Right ventricle myocardium superior (tissue), 1 donor: ENCODE data around the gene LSM7. TPM values are rescaled to one million over a fixed set of nuclear protein-coding genes. Genes with fewer than 3 reads are reported as not detected.
A peak's percentile ranks its signal among the peaks of the same experiment; 100 is the strongest.

Experiments used
- ATAC-seq: fragments of 200-7000 bp; cut with Tn5 transposase; one replicate; pipeline ENCODE4 v1.9.1; 2020; ENCODE audit warnings: mild to moderate bottlenecking; ENCODE audit not compliant: poor library complexity
- DNase-seq: peaks from one replicate; pipeline ENCODE4 v3.0.0-alpha.2; 2020
- intact Hi-C: fragments of 100-400 bp; cut with DNase I; formaldehyde crosslinking; loops from one replicate; pipeline ENCODE4 v1.11.2; 2022
- total RNA-seq: library from RNA; stranded (reverse); fragmentation: NEBNext Ultra II Directional; extraction: Animal tissue kit (Norgen Biotek cat#: 25700); gene quantifications from one replicate; pipeline ENCODE4 v1.2.1, GENCODE V29; 2021
- donor health status: DM: no; HTN: yes; CAD: no; lungs with severe emphysema.

Gene LSM7
- total RNA-seq, 1 donor from 2014 or later = 37.3 TPM

DNA sequence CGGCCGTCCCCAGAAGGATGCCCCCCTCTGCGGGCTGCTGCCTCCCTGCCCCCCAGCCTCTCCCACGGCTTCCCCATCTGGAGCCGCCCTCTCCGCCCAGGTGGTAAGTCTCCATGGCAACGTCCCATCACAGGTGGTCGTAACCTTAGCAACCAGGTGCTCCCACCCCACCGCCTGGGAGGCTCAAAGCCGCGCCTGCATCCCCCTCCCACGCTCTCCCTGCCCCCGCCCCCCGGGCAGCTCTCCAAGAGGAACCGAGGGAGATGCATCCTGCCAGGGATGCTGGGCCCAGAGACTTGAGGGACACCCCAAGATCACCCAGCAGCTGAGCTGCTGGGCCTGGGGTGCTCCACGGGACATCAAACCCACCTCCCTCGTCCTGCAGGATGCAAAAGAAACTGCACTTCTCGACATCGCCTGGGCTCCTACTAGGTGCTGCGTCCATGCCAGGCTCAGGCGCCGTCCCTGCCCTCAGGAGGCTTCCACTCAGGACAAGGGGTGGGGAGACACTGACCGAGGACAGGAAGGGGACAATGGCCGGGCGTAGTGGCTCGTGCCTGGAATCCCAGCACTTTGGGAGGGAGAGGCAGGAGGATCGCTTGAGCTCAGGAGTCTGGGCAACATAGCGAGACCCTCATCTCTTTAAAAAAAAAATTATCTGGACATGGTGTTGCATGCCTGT, 15.4 kb downstream of the LSM7 start:
- intact Hi-C loops = no loop called here
- ATAC-seq (no peak), DNase-seq (no peak)

DNA sequence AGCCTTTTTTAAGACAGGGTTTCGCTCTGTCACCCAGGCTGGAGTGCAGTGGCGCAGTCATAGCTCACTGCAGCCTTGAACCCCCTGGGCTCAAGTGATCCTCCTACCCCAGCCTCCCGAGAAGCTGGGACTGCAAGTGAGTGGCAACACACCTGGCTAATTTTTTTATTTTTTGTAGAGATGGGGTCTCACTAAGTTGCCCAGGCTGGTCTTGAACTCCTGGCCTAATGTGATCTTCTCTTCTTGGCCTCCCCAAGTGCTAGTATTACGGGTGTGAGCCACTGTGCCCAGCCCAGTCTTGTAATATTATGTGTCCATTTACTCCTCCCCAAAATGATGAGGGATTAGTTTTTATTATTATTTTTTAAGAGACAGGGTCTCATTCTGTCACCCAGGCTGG, 17.3 kb downstream of the LSM7 start:
- no peak for ATAC-seq
- intact Hi-C loops = no loop called here
- DNase-seq = no peak

DNA sequence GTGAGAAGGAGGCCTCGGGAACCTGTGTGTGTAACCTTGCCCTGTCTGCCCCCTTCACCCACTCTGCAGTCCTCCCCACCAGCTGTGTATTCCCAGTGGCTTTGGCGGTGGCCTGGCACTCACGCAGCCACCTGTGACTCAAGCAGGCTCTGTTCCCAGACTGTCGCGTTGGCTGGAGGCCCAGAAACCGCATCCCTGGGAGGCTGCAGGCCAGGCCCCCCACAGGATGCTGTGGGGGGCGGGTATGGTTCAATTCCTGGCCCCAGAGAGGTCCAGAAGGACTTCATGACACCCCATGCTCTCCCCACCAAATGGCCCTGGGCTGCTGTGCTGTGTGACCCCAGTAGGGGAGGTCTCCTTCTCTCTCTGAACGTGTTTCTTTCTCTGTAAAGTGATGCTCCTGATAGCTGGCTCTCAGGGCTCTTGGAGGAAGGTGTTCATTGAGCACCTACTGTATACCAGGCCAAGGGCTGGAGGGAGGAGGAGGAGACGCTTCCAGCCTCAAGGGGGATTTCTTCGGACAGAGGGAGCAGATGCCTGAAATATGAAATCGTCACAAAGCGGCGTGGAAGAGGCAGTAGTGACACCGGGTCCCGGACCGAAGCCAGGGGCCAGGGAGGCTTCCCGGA, 18.5 kb downstream of the LSM7 start:
- ATAC-seq (no peak), DNase-seq (no peak)
- intact Hi-C loops = no loop called here

DNA sequence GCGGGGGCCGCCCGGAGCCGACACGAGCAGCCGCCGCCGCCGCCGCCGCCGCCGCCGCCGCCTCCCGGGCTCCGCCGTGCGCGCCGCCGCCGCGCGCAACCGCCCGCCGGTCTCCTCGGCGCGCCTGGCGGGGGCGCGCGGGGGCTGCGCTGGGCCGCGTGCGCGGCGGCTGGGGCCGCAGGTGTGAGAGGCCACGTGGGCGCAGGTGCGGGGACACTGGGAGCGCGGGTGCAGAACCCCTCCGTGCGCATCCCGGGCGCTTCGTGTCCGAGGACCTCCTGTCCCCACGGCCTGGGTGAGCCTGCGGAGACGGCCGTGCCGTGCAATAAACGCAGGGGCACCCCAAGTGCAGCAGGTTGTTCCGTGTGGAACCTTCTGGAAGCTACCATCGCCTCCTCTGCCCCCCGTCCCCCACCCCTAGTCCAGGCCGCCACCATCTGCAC, 20.3 kb downstream of the LSM7 start, which contains the start of gene LINGO3:
TSS of gene LINGO3 (minus strand) at position 41 of the 443 bp plus-strand sequence. CDS start 16,378 bp downstream, outside the sequence.
- ATAC-seq = no peak
- no peak for DNase-seq
- intact Hi-C loops = no loop called here

DNA sequence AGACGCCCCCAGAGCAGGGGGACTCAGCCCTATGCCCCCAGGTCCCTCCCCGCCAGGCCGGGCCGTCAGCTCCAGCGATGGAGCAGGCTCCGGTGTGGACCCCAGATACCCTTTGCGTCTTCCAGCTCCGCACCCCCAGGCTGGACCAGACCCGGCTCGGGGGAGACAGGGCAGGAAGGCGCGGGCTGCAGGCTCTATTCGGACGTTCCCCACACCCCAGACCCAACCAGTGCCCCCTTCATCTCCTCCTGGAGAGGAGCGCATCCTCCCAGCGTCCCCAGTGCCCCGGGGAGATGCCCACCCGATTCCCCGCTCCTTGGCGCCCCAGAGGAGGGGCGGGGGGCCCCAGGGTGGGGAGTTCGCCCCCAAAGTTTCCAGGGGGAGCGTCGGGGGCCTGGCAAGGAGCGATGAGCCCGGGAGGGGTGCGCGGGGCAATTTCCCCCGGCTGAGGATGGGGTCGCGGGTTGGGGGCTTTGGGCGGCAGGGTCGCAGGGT, 20.8 kb downstream of the LSM7 start:
- intact Hi-C loops = no loop called here
- ATAC-seq (no peak), DNase-seq (no peak)

DNA sequence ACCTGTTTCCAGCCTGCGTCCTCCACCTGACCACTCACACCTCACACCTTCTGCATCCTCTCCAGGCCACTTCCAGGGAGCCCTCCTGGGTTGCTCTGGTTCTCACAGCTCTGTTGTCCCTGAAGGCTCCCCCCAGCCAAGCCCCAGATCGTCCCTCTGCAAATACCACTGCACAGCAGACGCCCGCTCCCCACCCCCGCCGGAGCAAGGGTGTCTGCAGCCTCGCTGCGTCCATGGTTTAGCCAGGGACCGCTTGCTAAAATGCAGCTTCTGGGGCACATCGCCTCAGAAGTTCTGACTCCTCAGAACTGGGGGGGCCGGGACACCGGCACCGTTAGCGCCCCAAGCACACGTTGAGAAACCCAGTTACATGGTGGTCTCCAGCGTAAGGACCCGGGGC, 21.4 kb downstream of the LSM7 start:
- ATAC-seq = no peak
- no peak for DNase-seq
- intact Hi-C loops = no loop called here

DNA sequence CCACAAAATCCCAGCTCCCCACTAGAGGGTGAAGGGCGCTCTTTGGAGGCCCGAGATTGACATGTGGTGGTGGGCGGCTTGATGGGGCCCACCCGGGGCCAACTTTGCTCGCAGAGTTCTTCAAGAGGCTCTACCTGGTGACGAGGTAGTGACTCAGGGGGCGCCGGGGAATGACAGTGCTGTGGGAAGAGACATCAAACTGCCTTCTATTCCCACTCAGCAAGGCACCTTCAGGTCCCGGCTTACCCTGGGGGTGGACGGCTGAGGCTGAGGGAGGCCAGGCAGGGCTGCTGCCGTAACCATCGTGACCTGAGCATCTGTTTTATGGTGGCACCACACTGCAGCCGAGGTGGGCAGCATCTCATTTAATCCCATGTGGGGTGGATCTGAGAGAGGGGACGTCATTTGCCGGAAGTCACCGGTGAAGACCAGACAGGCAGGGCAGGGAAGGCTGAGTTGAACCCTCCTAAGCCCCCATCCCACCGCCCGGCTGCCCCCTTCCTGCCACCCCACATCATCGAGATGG, 22.0 kb downstream of the LSM7 start:
- no peak for DNase-seq
- ATAC-seq = no peak
- intact Hi-C loops = no loop called here

DNA sequence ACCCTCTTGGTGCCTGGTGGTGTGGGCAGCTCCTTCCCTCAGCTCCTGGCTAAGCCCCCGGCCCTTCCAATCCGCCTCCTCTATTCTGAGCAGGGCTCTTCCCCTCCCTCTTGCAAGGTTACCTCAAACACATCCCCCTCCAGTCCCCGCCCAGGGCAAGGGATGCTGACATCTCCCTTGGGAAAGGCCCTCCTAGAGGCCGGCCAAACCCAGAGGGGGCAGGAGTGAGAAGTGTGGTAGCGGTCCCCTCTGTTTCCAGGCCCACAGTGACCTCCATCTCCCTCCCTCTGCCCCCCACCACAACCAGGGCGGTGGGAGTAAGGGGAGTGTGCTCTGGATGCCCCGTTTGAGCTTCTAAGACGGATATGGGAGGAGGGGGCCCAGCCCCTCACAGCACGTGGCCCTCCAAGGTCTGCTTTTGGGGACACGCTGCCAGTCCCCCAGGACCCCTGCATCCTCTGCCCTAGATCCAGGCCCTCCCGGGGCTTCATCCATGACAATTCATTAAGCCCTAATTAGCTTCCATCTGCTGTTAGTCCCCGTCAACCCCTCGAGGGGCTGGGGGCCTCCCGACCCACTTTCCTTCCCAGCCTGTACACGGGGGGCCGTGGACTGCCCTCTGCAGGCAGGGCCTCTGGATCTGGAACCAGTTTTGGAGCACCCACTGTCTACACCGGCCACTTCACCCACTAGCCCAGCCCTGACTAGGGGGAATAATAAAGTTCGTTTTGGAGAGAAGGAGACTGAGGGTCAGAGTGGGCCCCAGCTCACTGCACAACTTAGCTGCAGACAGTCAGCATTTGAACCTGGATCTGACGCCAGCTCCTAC, 22.7 kb downstream of the LSM7 start:
- ATAC-seq (no peak), DNase-seq (no peak)
- intact Hi-C loops = no loop called here

DNA sequence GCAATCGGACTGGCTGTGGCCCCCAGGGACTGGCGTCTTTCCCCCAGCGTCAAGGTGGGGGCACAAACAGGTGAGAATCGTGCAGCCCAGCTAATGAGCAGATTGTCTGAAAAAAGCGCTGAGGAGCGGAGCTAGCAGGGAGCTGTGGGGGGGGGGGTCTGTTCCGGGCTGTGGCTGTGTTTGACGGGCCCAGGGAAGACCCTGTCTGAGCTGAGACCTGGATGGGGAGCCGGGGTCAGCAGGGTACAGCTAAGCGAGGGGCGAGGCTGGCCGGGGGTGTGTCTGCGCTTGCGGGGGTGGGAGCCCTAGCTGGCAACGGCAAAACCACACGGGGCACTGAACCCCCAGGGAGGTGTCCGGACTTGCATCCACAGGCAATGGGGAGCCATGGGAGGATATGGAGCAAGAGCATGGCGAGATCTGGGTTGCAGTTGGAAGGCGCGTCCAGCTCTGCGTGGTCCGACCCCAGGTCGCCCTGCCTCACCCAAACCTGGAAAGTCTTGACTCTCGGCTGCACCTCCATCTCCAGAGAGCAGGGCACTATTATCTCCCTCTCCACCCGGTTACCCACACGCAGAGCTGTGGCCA, 25.1 kb downstream of the LSM7 start:
- DNase-seq = no peak
- no peak for ATAC-seq
- intact Hi-C loops = no loop called here

DNA sequence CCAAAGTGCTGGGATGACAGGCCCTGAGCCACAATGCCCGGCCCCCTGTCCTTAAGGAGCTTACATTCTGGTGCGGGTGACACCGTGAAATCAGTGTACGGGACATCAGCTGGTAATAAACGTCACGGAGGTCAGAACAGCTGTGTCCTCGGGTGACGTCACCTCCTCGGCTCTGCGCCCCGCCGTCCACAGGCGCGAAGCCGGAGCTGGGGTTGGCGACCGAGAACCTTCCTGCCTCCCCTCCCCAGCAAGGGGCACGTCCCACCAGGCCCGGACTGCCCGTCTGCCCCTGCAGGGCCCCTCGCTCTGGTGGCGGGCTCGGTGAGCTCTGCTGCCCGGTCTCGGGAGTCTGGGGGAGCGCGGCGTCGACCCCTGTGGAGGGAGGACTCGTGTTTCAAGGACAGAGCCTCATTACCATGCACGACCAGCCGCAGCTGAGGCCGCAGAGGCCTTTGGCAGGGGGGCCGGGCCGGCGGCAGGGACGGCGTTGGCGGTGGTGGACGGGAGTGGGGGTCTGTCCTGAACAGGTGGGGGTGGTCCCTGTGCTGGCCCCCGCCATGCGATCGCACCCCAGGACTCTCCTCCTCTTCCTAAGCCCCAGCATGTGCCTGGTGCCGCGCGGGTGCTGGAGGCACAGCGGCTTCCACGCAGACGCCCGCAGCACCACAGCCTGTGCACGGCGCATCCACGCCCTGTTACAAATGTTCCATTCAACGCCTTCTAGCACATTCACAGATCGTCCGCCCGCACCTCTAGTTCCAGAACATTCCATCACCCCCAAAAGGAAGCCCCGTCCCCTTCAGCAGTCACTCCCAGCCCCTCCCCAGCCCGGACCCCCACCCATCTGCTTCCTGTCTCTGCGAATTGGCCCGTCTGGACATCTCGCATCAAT, 25.8 kb downstream of the LSM7 start:
- ATAC-seq = peak; percentile 74
- intact Hi-C loops = no loop called here

DNA sequence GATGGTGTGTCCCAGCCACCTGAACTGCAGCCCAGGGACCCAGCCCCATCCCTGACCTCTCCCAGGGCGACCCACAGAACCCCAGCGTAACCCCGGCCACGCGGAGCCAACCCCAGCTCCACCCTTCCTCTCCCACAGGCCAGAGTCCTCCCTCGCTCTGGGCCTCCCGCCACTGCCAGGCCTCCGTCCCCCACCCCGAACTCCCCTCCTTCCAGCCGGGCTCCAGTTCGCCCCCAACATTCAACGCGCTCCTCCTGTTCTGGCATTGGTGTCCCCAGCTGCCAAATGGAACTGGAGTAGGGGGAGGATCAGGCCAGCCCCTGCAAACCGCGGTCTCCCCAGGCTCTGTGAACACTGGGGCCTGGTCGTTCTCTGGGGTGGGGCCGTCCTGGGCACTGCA, 27.9 kb downstream of the LSM7 start:
- intact Hi-C loops = no loop called here
- DNase-seq = no peak
- ATAC-seq = no peak

More for the DNA sequence above, 25.8 kb downstream of the LSM7 start:
- DNase-seq = peak; percentile 74

DNA sequence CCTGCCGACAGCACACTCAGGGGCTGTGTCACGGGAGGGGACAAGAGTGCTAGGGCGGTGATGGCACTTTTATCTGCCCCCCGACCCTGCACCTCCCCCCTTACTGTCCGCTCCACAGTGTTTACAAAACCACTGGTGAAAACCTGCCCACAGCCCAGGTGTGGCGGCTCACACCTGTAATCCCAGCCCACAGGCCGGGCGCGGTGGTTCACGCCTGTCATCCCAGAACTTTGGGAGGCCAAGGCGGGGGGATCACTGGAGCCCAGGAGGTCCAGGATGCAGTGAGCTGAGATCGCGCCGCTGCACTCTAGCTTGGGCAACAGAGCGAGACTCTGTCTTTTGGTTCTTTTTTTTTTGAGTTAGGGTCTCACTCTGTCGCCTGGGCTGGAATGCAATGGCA, 32.2 kb downstream of the LSM7 start:
- no peak for ATAC-seq
- intact Hi-C loops = no loop called here
- no peak for DNase-seq

DNA sequence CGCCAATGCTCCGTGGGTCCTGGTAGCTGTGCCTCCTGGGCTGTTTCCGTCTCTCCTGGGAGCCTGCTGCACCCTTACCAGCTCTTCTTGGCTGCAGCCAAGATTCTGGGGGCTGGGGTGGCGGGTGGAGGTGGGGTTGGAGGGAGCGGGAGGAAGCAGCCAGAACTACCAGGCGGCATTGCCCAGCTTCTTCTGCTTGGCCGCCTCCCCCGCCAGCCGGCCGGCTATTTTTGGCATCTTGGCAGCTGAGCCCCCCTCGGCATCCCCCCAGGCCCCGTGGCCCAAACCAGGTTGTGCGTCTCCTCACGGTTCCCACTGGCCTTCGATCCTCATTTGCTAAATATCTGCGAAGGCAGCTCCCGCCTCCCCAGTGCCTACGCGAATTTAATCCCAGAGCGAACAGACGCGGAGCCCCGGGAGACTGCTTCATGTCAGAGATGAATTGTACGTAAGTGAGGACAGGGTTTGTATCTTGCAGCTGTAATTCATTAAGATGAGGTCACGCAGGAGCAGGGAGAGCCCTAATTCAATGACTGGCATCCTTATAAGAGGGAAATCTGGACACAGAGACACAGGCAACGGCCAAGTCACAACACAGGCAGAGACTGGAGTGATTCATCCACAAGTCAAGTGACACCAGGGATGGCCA, 33.6 kb downstream of the LSM7 start:
- intact Hi-C loops = no loop called here
- peak; percentile 80 for ATAC-seq
- peak; percentile 55 for DNase-seq

DNA sequence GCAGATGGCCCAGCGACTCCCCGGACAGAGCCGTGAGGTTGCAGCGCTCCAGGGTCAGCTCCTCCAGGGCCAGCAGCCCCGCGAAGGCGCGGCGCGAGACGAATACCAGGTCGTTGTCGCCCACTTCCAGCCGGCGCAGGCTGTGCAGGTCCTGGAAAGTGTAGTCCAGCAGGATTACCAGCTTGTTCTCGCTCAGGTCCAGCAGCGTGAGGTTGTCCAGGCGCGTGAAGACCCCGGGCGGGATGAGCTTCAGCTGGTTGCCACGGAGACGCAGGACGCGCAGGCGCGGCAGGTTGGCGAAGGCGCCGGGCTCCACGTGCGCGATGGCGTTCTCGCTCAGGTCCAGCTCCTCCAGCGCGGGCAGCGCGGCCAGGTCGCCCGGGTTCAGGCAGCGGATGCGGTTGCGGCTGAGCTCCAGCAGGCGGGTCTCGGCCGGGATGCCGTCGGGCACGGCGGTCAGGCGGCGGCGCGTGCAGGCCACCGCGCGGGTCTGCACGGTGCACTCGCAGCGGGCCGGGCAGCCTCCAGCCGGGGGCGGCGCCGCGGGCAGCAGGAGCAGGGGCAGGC, 37.1 kb downstream of the LSM7 start:
- intact Hi-C loops = no loop called here
- ATAC-seq = no peak
- DNase-seq = no peak

DNA sequence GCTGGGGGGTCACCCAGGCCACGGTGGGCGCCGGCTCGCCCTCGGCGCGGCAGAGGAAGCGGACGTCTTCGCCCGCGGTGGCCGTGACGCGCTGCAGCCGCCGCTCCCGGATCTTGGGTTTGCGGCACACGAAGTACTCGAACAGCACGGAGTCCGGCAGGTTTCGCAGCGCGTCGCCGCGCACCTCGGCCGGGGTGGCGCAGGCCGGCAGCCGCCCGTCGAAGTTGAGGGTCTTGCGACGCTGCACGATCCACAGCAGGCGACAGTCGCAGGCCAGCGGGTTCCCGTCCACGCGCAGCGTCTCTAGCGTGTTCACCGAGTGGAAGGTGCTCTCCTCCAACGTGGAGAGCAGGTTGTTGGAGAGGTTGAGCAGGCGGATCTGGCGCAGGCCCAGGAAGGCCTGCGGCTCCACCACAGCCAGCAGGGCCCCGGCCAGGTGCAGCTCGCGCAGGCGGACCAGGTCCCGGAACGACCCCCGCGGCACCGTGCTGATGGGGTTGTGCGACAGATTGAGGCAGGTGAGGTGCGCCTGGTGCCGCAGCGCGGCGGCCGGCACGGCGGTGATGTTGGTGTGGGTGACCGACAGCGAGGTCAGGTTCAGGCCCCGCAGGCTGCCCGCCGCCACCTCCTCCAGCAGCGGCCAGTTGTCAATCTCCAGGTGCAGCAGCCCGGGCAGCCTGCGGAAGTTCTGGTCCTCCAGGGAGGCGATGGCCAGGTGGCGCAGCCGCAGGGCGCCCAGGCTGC, 37.8 kb downstream of the LSM7 start:
- no peak for DNase-seq
- intact Hi-C loops = no loop called here
- no peak for ATAC-seq

DNA sequence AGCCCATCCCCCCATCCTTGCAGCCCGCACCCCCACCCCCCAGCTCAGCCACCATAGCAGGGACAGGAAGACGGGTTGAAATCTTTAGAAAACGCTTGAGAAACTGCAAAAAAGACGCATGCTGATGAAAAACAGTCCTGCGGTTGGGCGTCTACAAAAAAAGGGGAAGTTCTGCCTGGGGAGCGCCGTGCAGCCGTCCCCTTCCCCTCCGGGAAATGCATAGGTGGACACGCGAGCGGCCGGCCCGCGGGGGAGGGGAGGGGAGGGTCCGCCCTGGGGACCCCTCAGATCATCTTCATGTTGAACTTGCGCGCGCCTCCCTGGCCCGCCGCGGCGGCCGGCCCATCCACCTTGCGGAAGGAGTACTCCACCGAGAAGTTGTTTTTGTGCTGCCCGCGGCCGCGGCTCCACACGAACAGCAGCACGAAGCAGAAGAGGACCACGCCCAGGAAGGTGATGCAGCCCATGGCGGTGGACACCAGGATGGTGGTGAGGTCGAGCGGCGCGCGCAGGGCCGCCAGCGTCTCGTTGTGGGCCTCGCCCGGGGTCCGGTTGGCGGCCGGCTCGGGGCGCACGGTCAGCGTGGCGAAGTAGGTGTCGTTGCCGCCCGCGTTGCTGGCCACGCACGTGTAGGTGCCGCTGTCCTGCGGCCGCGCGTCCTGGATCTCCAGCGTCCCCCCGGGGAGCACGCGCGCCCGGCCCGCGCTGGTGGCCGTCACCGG, 38.5 kb downstream of the LSM7 start:
- peak; percentile 52 for ATAC-seq
- intact Hi-C loops = no loop called here
- peak; percentile 78 for DNase-seq
